GM12878 (cell line): ENCODE results near the gene GRIA4. TPM values are rescaled to one million over a fixed set of nuclear protein-coding genes. Genes with fewer than 3 reads are reported as not detected.

Source experiments
- ATAC-seq: fragments of 200-7000 bp; cut with Tn5 transposase; 3 replicates; pipeline ENCODE4 v1.9.1; 2020; ENCODE audit warnings: mild to moderate bottlenecking, moderate library complexity
- BruUV-seq: library from RNA; stranded (reverse); fragments of 400-500 nt; replicated peaks from 2 replicates; lab custom pipeline; 2021; lab: Mats Ljungman, UMichigan
- CTCF ChIA-PET: fragments of 300-600 bp; sonication (Branson Sonifier 250); formaldehyde crosslinking; extraction: SDS; loops from one replicate; lab custom pipeline; 2021; ENCODE audit warnings: inconsistent platforms; lab: Yijun Ruan, JAX
- POLR2A ChIA-PET: fragments of 350-600 bp; formaldehyde crosslinking; extraction: SDS; loops from one replicate; lab custom pipeline; 2021; ENCODE audit warnings: inconsistent platforms; lab: Charles Lee
- RAD21 ChIA-PET: fragments of 300-600 bp; sonication (Branson Sonifier 250); formaldehyde crosslinking; loops from one replicate; lab custom pipeline; 2023; ENCODE audit warnings: antibody characterized with exemption; ENCODE audit not compliant: unreplicated experiment; lab: Charles Lee
- SMC1A ChIA-PET: fragments of 300-600 bp; sonication (Branson Sonifier 250); formaldehyde crosslinking; loops from one replicate; lab custom pipeline; 2023; ENCODE audit not compliant: unreplicated experiment, uncharacterized antibody; lab: Charles Lee
- DNase-seq: peaks from one replicate; pipeline ENCODE4 v3.0.0-alpha.2; 2011; ENCODE audit warnings: low read depth, low spot score
- FAIRE-seq: peaks from 3 replicates; lab custom pipeline; 2011; peaks lifted over from hg19 to GRCh38; lab: Jason Lieb, UNC
- H2AFZ ChIP-seq: 2 replicates; pipeline ENCODE4 v1.6.0; 2011; ENCODE audit warnings: low read depth, low read length, control low read depth; ENCODE audit not compliant: control insufficient read depth
- H3K27ac ChIP-seq: 2 replicates; pipeline ENCODE4 v1.5.1; 2011; ENCODE audit warnings: control low read depth; ENCODE audit not compliant: control insufficient read depth, insufficient read depth
- H3K27me3 ChIP-seq, 2 experiments: replicated peaks in 1 of 2; 2 replicates each; pipeline versions ENCODE4 v1.6.0 to v1.6.1; 2011; ENCODE audit warnings: low read length in 1 of 2; ENCODE audit not compliant: control insufficient read depth in 2 of 2, insufficient read depth in 2 of 2
- H3K36me3 ChIP-seq, 2 experiments: 2 replicates each; pipeline ENCODE4 v1.5.1; 2011; ENCODE audit warnings: low read length in 1 of 2; ENCODE audit not compliant: control insufficient read depth in 2 of 2, insufficient read depth in 2 of 2
- H3K4me1 ChIP-seq: 2 replicates; pipeline ENCODE4 v1.6.1; 2011; ENCODE audit warnings: mild to moderate bottlenecking, low read length, moderate library complexity, mixed read lengths; ENCODE audit not compliant: control insufficient read depth, insufficient read depth
- H3K4me2 ChIP-seq: 2 replicates; pipeline ENCODE4 v1.6.0; 2011; ENCODE audit warnings: control low read depth; ENCODE audit not compliant: control insufficient read depth, insufficient read depth
- H3K4me3 ChIP-seq: fragments of 200-600 bp; sonication (generic); 2 replicates; pipeline ENCODE4 v1.5.1; 2016
- H3K79me2 ChIP-seq: 2 replicates; pipeline ENCODE4 v1.6.0; 2011; ENCODE audit warnings: low read length; ENCODE audit not compliant: control insufficient read depth, insufficient read depth
- H3K9ac ChIP-seq: 2 replicates; pipeline ENCODE4 v1.8.0; 2011; ENCODE audit warnings: low read length, control low read depth, mixed read lengths; ENCODE audit not compliant: control insufficient read depth, insufficient read depth
- H3K9me3 ChIP-seq: replicated peaks from 3 replicates; pipeline ENCODE4 v1.5.1; 2011; ENCODE audit warnings: mild to moderate bottlenecking, low read length; ENCODE audit not compliant: control insufficient read depth, insufficient read depth
- H4K20me1 ChIP-seq: 2 replicates; pipeline ENCODE4 v1.6.0; 2011; ENCODE audit not compliant: control insufficient read depth, insufficient read depth
- ATF2 ChIP-seq: IDR thresholded peaks from 2 replicates; pipeline ENCODE4 v1.6.1; 2012; ENCODE audit warnings: low read length, inconsistent platforms
- CREM ChIP-seq: IDR thresholded peaks from 2 replicates; pipeline ENCODE4 v1.6.1; 2014; ENCODE audit warnings: antibody characterized with exemption, low read depth
- DPF2 ChIP-seq: fragments of 450-650 bp; IDR thresholded peaks from 2 replicates; pipeline ENCODE4 v1.6.1; 2017; ENCODE audit warnings: mild to moderate bottlenecking
- ELK1 ChIP-seq: IDR thresholded peaks from 2 replicates; pipeline ENCODE4 v1.6.1; 2012; ENCODE audit warnings: low read depth, low read length, improper control_type of control experiment
- EP300 ChIP-seq, 2 experiments: fragments of 150-350 bp in 1 of 2; IDR thresholded peaks; 2 replicates each; pipeline ENCODE4 v1.6.1; 2011 to 2012; ENCODE audit warnings: low read depth in 2 of 2, low read length in 2 of 2, borderline replicate concordance in 1 of 2, improper control_type of control experiment in 1 of 2, inconsistent platforms in 1 of 2; ENCODE audit not compliant: control insufficient read depth in 1 of 2
- HCFC1 ChIP-seq: fragments of 150-350 bp; IDR thresholded peaks from 2 replicates; pipeline ENCODE4 v1.6.1; 2014; ENCODE audit warnings: low read length
- MEF2A ChIP-seq: IDR thresholded peaks from 2 replicates; pipeline ENCODE4 v1.6.1; 2011; ENCODE audit warnings: low read depth, mild to moderate bottlenecking, low read length, moderate library complexity; ENCODE audit not compliant: insufficient read depth
- RFX5 ChIP-seq: IDR thresholded peaks from 2 replicates; pipeline ENCODE4 v1.6.1; 2011; ENCODE audit warnings: low read depth, low read length, improper control_type of control experiment
- SMC3 ChIP-seq: IDR thresholded peaks from 2 replicates; pipeline ENCODE4 v1.6.1; 2011; ENCODE audit warnings: low read length, improper control_type of control experiment, borderline replicate concordance
- SRF ChIP-seq, 2 experiments: IDR thresholded peaks; 2 replicates each; pipeline ENCODE4 v1.6.1; 2011; ENCODE audit warnings: low read depth in 2 of 2, low read length in 2 of 2, mild to moderate bottlenecking in 1 of 2, moderate library complexity in 1 of 2
- YY1 ChIP-seq: IDR thresholded peaks from 2 replicates; pipeline ENCODE4 v1.6.1; 2011; ENCODE audit warnings: low read depth, mild to moderate bottlenecking, low read length
- WGBS: methylation state at CpG from one replicate; pipeline ENCODE4 v1.1.6; 2016; ENCODE audit warnings: low lambda C conversion rate; ENCODE audit not compliant: insufficient replicate concordance, insufficient coverage; ENCODE audit errors: missing lambda C conversion rate; 5-methylcytosine and 5-hydroxymethylcytosine counted together
- in situ Hi-C: fragments of 300-500 bp; cut with MboI; formaldehyde crosslinking; loops from 9 replicates; pipeline ENCODE4 v1.14.3; 2018; ENCODE audit warnings: mixed read lengths
- intact Hi-C: fragments of 100-400 bp; cut with micrococcal nuclease; formaldehyde crosslinking; loops from one replicate; pipeline ENCODE4 v1.14.2; 2022; ENCODE audit not compliant: unreplicated experiment
- polyA plus RNA-seq, 11 experiments: library from polyadenylated mRNA; depleted of rRNA in 4 of 11; unstranded in 6 of 11; stranded (reverse) in 5 of 11; fragments of >200 nt; fragmentation: Nextera tagmentation in 4 of 11; fragmentation: Illumina TruSeq in 1 of 11; extraction: Ambion mirVana in 4 of 11; extraction: Trizol in 1 of 11; gene quantifications; 1 replicate in 1 of 11; 2 replicates in 10 of 11; pipeline versions ENCODE4 v1.2.1 to v1.2.3, GENCODE V29; 2011 to 2016; ENCODE audit warnings: inconsistent platforms in 2 of 11, missing spikeins in 2 of 11, low read depth in 1 of 11
- total RNA-seq, 4 experiments: library from RNA; depleted of rRNA in 3 of 4; stranded (reverse); fragments of >200 nt in 3 of 4; fragmentation: Illumina TruSeq in 1 of 4; extraction: Trizol in 1 of 4; gene quantifications; 2 replicates each; pipeline versions ENCODE4 v1.2.1 to v1.2.3, GENCODE V29; 2013 to 2021
- TF ChIP-seq, protein P1 (sequence below): fragments of 450-650 bp; IDR thresholded peaks from 2 replicates; pipeline ENCODE4 v1.6.1; 2017; ENCODE audit warnings: borderline replicate concordance
- TF ChIP-seq, protein P2 (sequence below): IDR thresholded peaks from 2 replicates; pipeline ENCODE4 v1.6.1; 2012; ENCODE audit warnings: low read depth, low read length, improper control_type of control experiment
- TF ChIP-seq, protein P3 (sequence below): fragments of 450-650 bp; IDR thresholded peaks from 2 replicates; pipeline ENCODE4 v1.6.1; 2016; ENCODE audit warnings: mild to moderate bottlenecking

GRIA4 gene
- total and polyA plus RNA-seq, 10 of the 15 experiments (the other 5 are each of a cell fraction or from before 2014, with no cell fraction given): 0.04 TPM; not detected in 9

- TF ChIP-seq, protein P1, sequence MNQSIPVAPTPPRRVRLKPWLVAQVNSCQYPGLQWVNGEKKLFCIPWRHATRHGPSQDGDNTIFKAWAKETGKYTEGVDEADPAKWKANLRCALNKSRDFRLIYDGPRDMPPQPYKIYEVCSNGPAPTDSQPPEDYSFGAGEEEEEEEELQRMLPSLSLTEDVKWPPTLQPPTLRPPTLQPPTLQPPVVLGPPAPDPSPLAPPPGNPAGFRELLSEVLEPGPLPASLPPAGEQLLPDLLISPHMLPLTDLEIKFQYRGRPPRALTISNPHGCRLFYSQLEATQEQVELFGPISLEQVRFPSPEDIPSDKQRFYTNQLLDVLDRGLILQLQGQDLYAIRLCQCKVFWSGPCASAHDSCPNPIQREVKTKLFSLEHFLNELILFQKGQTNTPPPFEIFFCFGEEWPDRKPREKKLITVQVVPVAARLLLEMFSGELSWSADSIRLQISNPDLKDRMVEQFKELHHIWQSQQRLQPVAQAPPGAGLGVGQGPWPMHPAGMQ: no peak
- TF ChIP-seq, protein P2, sequence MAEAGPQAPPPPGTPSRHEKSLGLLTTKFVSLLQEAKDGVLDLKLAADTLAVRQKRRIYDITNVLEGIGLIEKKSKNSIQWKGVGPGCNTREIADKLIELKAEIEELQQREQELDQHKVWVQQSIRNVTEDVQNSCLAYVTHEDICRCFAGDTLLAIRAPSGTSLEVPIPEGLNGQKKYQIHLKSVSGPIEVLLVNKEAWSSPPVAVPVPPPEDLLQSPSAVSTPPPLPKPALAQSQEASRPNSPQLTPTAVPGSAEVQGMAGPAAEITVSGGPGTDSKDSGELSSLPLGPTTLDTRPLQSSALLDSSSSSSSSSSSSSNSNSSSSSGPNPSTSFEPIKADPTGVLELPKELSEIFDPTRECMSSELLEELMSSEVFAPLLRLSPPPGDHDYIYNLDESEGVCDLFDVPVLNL: no peak
- TF ChIP-seq YY1 (no peak), ELK1 (no peak), RFX5 (no peak), DPF2 (no peak), EP300 (IDR thresholded peaks at IDR 0.05; ENCODE audit: borderline replicate concordance in 1 of 2, control insufficient read depth in 1 of 2, low read depth in 2 of 2, low read length in 2 of 2) (no peak), CREM (no peak), HCFC1 (no peak), ATF2 (no peak), SMC3 (no peak), SRF (IDR thresholded peaks at IDR 0.05; ENCODE audit: low read depth in 2 of 2, low read length in 2 of 2) (no peak), MEF2A (no peak)
- TF ChIP-seq, protein P3, sequence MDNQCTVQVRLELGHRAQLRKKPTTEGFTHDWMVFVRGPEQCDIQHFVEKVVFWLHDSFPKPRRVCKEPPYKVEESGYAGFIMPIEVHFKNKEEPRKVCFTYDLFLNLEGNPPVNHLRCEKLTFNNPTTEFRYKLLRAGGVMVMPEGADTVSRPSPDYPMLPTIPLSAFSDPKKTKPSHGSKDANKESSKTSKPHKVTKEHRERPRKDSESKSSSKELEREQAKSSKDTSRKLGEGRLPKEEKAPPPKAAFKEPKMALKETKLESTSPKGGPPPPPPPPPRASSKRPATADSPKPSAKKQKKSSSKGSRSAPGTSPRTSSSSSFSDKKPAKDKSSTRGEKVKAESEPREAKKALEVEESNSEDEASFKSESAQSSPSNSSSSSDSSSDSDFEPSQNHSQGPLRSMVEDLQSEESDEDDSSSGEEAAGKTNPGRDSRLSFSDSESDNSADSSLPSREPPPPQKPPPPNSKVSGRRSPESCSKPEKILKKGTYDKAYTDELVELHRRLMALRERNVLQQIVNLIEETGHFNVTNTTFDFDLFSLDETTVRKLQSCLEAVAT: no peak
- TF ChIP-seq, all 136 proteins: peak for 0
- no peak for FAIRE-seq
- Histone ChIP-seq H3K9ac (no peak overlapping the region), H4K20me1 (no peaks in the 10 kb centered on the region), H3K4me3 (no peak overlapping the region), H3K36me3 (no peaks in the 10 kb centered on the region), H2AFZ (no peak overlapping the region), H3K4me1 (no peaks in the 10 kb centered on the region), H3K27ac (no peak overlapping the region), H3K9me3 (no peaks in the 10 kb centered on the region), H3K79me2 (no peaks in the 10 kb centered on the region), H3K27me3 (no peaks in the 10 kb centered on the region), H3K4me2 (no peak overlapping the region)
- no TSS peak for BruUV-seq
- no peak for DNase-seq
- ChIA-PET POLR2A (no interaction called here), CTCF (no interaction called here), SMC1A (interaction anchor here (0.7 kb wide), 1 partner anchor 106 kb away, joined by 3 read pairs; no protein-coding TSS in a partner anchor), RAD21 (no interaction called here)
- WGBS: 31% methylated on average over 6 of the region's 6 CpGs
- intact Hi-C loops (no loop called here), in situ Hi-C loops (no loop called here)
- ATAC-seq: no peak
Measured at GRCh38 chr11:105933695-105934094, 323.8 kb downstream of the GRIA4 start.
